SU-DHL-6 (cell line): ENCODE data around the gene IL17RD.

Source experiments
- CTCF ChIP-seq: fragments of 200-600 bp; sonication (generic); IDR thresholded peaks from one replicate; pipeline ENCODE4 v1.5.1; 2017; ENCODE audit warnings: antibody characterized with exemption, mild to moderate bottlenecking, low read length, moderate library complexity; ENCODE audit not compliant: insufficient read depth, poor library complexity, severe bottlenecking
- EZH2phosphoT487 ChIP-seq: fragments of 200-600 bp; sonication (generic), shearing (Covaris generic); conservative IDR thresholded peaks from 2 replicates; pipeline ENCODE4 v1.6.1; 2018; ENCODE audit warnings: mild to moderate bottlenecking, antibody characterized with exemption, low read length, moderate library complexity, mixed read lengths

- no peak for TF ChIP-seq CTCF
- no peak for TF ChIP-seq EZH2phosphoT487
Observed at GRCh38 chr3:57118254-57118653, 46.9 kb downstream of the IL17RD start.
